B cell (primary cell): ENCODE measurements around the gene PNMA8C. TPM values are rescaled to one million over a fixed set of nuclear protein-coding genes. Genes with fewer than 3 reads are reported as not detected.

ENCODE experiments used
- ATAC-seq: fragments of 200-7000 bp; cut with Tn5 transposase; one replicate; pipeline ENCODE4 v1.10.0; 2021; ENCODE audit warnings: low read depth, mild to moderate bottlenecking, moderate number of reproducible peaks, moderate library complexity
- CTCF ChIA-PET: fragments of 350-600 bp; sonication (Branson Sonifier 250); formaldehyde crosslinking; loops from one replicate; lab custom pipeline; 2021; ENCODE audit warnings: antibody characterized with exemption, inconsistent platforms; lab: Charles Lee
- POLR2A ChIA-PET: fragments of 350-600 bp; sonication (Branson Sonifier 250); formaldehyde crosslinking; loops from one replicate; lab custom pipeline; 2021; ENCODE audit warnings: antibody characterized with exemption; lab: Charles Lee
- DNase-seq: peaks from one replicate; pipeline ENCODE4 v3.0.0; 2013
- H2AFZ ChIP-seq: 2 replicates; pipeline ENCODE4 v1.6.1; 2012; ENCODE audit warnings: mild to moderate bottlenecking, low read depth, low read length; ENCODE audit not compliant: insufficient read depth, poor library complexity, severe bottlenecking
- H3K27ac ChIP-seq, 2 donors: 1 replicate in 1 of 2; 2 replicates in 1 of 2; pipeline ENCODE4 v1.5.1; 2012 to 2013; ENCODE audit warnings: low read length in 2 of 2, mild to moderate bottlenecking in 2 of 2, moderate library complexity in 1 of 2
- H3K27me3 ChIP-seq, 4 experiments: fragments of 200-600 bp in 1 of 4; sonication (generic) in 1 of 4; replicated peaks in 1 of 4; 1 replicate in 2 of 4; 2 replicates in 2 of 4; pipeline versions ENCODE4 v1.6.1 to v1.7.0; 2013 to 2016; ENCODE audit warnings: low read length in 3 of 4, mild to moderate bottlenecking in 2 of 4, mixed read lengths in 1 of 4, moderate library complexity in 1 of 4; ENCODE audit not compliant: insufficient read depth in 4 of 4, control insufficient read depth in 3 of 4; ENCODE audit errors: control extremely low read depth in 1 of 4
- H3K36me3 ChIP-seq, 2 experiments: replicated peaks in 1 of 2; 1 replicate in 1 of 2; 2 replicates in 1 of 2; pipeline versions ENCODE4 v1.6.1 to v1.7.1; 2013; ENCODE audit warnings: low read length in 1 of 2; ENCODE audit not compliant: insufficient read depth in 2 of 2, control insufficient read depth in 1 of 2; ENCODE audit errors: control extremely low read depth in 1 of 2, extremely low read depth in 1 of 2
- H3K4me1 ChIP-seq, 2 donors: fragments of 200-600 bp in 1 of 2; sonication (generic) in 1 of 2; 1 replicate in 1 of 2; 2 replicates in 1 of 2; pipeline versions ENCODE4 v1.5.1 to v1.6.1; 2013 to 2017; ENCODE audit warnings: low read length in 2 of 2; ENCODE audit not compliant: control insufficient read depth in 2 of 2, insufficient read depth in 2 of 2
- H3K4me2 ChIP-seq: replicated peaks from 2 replicates; pipeline ENCODE3; 2012; ENCODE audit warnings: mild to moderate bottlenecking, low read depth, low read length; ENCODE audit not compliant: poor library complexity, severe bottlenecking
- H3K4me3 ChIP-seq, 5 experiments: fragments of 200-600 bp in 1 of 5; sonication (generic) in 1 of 5; 1 replicate in 3 of 5; 2 replicates in 2 of 5; pipeline versions ENCODE4 v1.5.1 to v1.7.0; 2011 to 2016; ENCODE audit warnings: low read length in 4 of 5, mild to moderate bottlenecking in 4 of 5, low read depth in 2 of 5, control low read depth in 1 of 5, moderate library complexity in 1 of 5; ENCODE audit not compliant: insufficient read depth in 1 of 5; ENCODE audit errors: control extremely low read depth in 1 of 5, extremely low read depth in 1 of 5
- H3K79me2 ChIP-seq: fragments of 200-600 bp; sonication (generic); one replicate; pipeline ENCODE4 v1.6.0; 2016; ENCODE audit warnings: low read length; ENCODE audit not compliant: control insufficient read depth, insufficient read depth
- H3K9ac ChIP-seq: fragments of 200-600 bp; sonication (generic); 2 replicates; pipeline ENCODE4 v1.6.1; 2017; ENCODE audit warnings: mild to moderate bottlenecking, low read length, moderate library complexity
- H3K9me3 ChIP-seq, 3 donors: one replicate each; pipeline versions ENCODE4 v1.6.1 to v1.7.1; 2013; ENCODE audit warnings: low read length in 2 of 3; ENCODE audit not compliant: control insufficient read depth in 2 of 3, insufficient read depth in 1 of 3; ENCODE audit errors: control extremely low read depth in 1 of 3
- H4K20me1 ChIP-seq: 2 replicates; pipeline ENCODE4 v1.6.0; 2012; ENCODE audit warnings: mild to moderate bottlenecking, low read length; ENCODE audit not compliant: insufficient read depth, control insufficient read depth, poor library complexity, severe bottlenecking
- H3K27ac Mint-ChIP-seq: one replicate; pipeline ENCODE4 v1.8.0; 2021; ENCODE audit warnings: mixed read lengths
- H3K27me3 Mint-ChIP-seq: one replicate; pipeline ENCODE4 v1.8.0; 2021; ENCODE audit warnings: mixed read lengths
- H3K4me1 Mint-ChIP-seq: one replicate; pipeline ENCODE4 v1.8.0; 2021; ENCODE audit warnings: mixed read lengths
- H3K4me3 Mint-ChIP-seq: one replicate; pipeline ENCODE4 v1.8.0; 2021; ENCODE audit warnings: mixed read lengths
- H3K9me3 Mint-ChIP-seq: one replicate; pipeline ENCODE4 v1.8.0; 2022; ENCODE audit warnings: mixed read lengths; ENCODE audit not compliant: insufficient read depth
- EZH2 ChIP-seq: IDR thresholded peaks from 2 replicates; pipeline ENCODE4 v1.6.1; 2012; ENCODE audit warnings: borderline replicate concordance, low read depth, mild to moderate bottlenecking, moderate library complexity, low read length; ENCODE audit not compliant: insufficient read depth, poor library complexity, severe bottlenecking
- WGBS: methylation state at CpG from one replicate; pipeline ENCODE4 v1.1.5; 2013; ENCODE audit warnings: missing lambda C conversion rate; ENCODE audit not compliant: insufficient coverage; 5-methylcytosine and 5-hydroxymethylcytosine counted together
- intact Hi-C: fragments of 100-400 bp; cut with micrococcal nuclease; formaldehyde crosslinking; loops from one replicate; pipeline ENCODE4 v1.10.0; 2022
- polyA plus RNA-seq: library from polyadenylated mRNA; depleted of rRNA; stranded (reverse); fragments of >200 nt; gene quantifications from 2 replicates; pipeline ENCODE4 v1.2.3, GENCODE V29; 2012
- total RNA-seq, 2 donors: library from RNA; stranded (reverse); fragments of 120-200 nt in 1 of 2; gene quantifications; 1 replicate in 1 of 2; 2 replicates in 1 of 2; pipeline versions ENCODE4 v1.2.3 to v1.2.4, GENCODE V29; 2013 to 2022
- TF ChIP-seq, protein P1 (sequence below): fragments of 200-600 bp; IDR thresholded peaks from one replicate; pipeline ENCODE4 v1.8.0; 2022; ENCODE audit warnings: antibody characterized with exemption, mild to moderate bottlenecking

Gene PNMA8C
- total and polyA plus RNA-seq, 2 donors (not counting 1 experiment from before 2014, with no cell fraction given), result not detected

DNA sequence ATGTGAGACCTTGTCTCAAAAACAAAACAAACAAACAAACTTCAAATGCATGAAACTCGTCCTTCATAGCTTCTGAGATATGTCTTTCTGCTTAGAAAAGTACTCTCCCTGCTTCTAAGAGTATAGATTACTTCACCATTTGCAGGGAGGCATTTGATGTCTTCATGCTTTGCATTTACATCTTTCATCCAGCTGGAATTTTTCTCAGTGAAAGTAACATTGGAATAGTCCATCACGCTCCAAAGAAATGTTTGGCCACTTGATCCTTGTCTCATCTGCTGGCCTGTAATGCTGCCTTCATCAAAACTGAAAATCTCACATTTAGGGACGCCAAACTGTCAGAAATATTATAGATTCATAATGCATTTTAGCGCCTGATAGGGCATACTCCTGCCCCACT, 23.4 kb upstream of the PNMA8C start:
- no peak overlapping the region for H3K4me3 ChIP-seq
- intact Hi-C loops, result no loop called here
- no peak for DNase-seq
- no peaks in the 10 kb centered on the region for H3K36me3 ChIP-seq
- no peak for TF ChIP-seq EZH2
- TF ChIP-seq, protein P1, sequence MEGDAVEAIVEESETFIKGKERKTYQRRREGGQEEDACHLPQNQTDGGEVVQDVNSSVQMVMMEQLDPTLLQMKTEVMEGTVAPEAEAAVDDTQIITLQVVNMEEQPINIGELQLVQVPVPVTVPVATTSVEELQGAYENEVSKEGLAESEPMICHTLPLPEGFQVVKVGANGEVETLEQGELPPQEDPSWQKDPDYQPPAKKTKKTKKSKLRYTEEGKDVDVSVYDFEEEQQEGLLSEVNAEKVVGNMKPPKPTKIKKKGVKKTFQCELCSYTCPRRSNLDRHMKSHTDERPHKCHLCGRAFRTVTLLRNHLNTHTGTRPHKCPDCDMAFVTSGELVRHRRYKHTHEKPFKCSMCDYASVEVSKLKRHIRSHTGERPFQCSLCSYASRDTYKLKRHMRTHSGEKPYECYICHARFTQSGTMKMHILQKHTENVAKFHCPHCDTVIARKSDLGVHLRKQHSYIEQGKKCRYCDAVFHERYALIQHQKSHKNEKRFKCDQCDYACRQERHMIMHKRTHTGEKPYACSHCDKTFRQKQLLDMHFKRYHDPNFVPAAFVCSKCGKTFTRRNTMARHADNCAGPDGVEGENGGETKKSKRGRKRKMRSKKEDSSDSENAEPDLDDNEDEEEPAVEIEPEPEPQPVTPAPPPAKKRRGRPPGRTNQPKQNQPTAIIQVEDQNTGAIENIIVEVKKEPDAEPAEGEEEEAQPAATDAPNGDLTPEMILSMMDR, result no peak
- H3K9ac ChIP-seq, result no peak overlapping the region
- H3K27me3 ChIP-seq, result peaks cover 0 to 11% (median 0%) of the 10 kb centered on the region in 4 experiments
- ChIA-PET CTCF (no interaction called here), POLR2A (no interaction called here)
- peaks cover 0 to 10% (median 4%) of the 10 kb centered on the region in 3 donors for H3K9me3 ChIP-seq
- H3K9me3 Mint-ChIP-seq, result peaks cover 7% of the 10 kb centered on the region
- H3K27ac ChIP-seq, result no peak overlapping the region
- H3K4me1 ChIP-seq, result no peaks in the 10 kb centered on the region
- no peak overlapping the region for H3K27ac Mint-ChIP-seq
- peaks cover 24% of the 10 kb centered on the region for H3K27me3 Mint-ChIP-seq
- no peak overlapping the region for H2AFZ ChIP-seq
- H3K4me3 Mint-ChIP-seq, result no peak overlapping the region
- no peaks in the 10 kb centered on the region for H3K4me1 Mint-ChIP-seq
- ATAC-seq, result no peak
- H4K20me1 ChIP-seq, result no peaks in the 10 kb centered on the region
- no peaks in the 10 kb centered on the region for H3K79me2 ChIP-seq
- 61% methylated on average over 3 of the region's 4 CpGs for WGBS
- no peak overlapping the region for H3K4me2 ChIP-seq

DNA sequence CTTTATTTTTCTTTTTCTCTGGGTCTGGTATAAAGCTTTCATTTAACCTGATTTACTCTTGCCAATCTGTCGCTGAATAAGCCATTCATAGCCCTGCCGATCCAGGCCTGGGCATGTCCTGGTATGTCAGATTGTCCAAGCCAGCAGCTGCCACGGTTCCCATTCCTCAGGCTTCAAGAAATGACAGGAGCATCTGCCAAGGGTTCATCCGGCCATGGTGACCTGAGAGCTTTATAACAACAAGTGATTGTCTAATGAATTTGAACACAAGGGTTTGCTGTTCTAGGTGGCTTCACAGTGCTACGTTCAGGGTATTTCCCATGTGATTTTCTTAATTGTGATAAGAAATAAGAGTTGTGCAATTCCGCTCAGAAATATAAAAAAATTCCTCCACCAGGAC, 22.6 kb upstream of the PNMA8C start:
- TF ChIP-seq, protein P1, result no peak
- peaks cover 24% of the 10 kb centered on the region for H3K27me3 Mint-ChIP-seq
- Histone ChIP-seq H4K20me1 (no peaks in the 10 kb centered on the region), H3K27me3 (peaks cover 0 to 11% (median 0%) of the 10 kb centered on the region in 4 experiments), H3K9me3 (peaks cover 0 to 10% (median 4%) of the 10 kb centered on the region in 3 donors), H3K4me1 (no peaks in the 10 kb centered on the region), H3K9ac (no peak overlapping the region), H3K4me2 (no peak overlapping the region), H3K27ac (no peak overlapping the region), H3K36me3 (no peaks in the 10 kb centered on the region), H3K79me2 (no peaks in the 10 kb centered on the region), H3K4me3 (no peak overlapping the region), H2AFZ (no peak overlapping the region)
- intact Hi-C loops, result no loop called here
- no peaks in the 10 kb centered on the region for H3K4me1 Mint-ChIP-seq
- ATAC-seq (no peak), DNase-seq (no peak)
- 78% methylated on average over 5 of the region's 6 CpGs for WGBS
- ChIA-PET CTCF (no interaction called here), POLR2A (no interaction called here)
- no peak overlapping the region for H3K27ac Mint-ChIP-seq
- H3K4me3 Mint-ChIP-seq, result no peak overlapping the region
- peaks cover 7% of the 10 kb centered on the region for H3K9me3 Mint-ChIP-seq
